ENCODE measurements around the gene TH.
A peak's percentile ranks its signal among the peaks of the same experiment; 100 is the strongest.
"Not testable (repeated sequence)": the region's sequence is repeated elsewhere in the genome, so short reads cannot be mapped to it uniquely, and the experiment has no call there.

Gene TH

DNA sequence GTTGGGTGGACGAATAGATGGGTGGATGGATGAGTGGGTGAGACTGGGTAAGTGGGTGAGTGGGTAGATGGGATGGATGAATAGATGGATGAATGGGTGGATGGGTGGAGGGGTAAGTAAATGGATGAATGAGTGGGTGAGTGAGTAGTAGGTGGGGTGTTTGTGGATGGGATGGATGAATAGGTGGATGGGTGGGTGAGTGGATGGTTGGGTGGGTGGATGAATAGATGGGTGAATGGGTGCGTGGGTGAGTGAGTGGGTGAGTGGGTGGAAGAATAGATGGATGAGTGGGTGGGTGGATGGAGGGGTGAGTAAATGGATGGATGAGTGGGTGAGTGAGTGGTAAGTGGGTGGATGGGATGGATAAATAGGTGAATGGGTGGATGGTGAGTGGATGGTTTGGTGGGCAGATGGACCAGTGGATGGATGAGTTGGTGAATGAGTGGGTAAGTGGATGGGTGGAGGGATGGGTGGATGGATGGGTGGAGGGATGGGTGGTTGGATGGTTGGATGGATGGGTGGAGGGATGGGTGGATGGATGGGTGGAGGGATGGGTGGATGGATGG lies 45.0 kb downstream of the TH start:
- no peak overlapping the region for H3K27ac ChIP-seq
- no peak for TF ChIP-seq ZFX (IDR thresholded peaks at IDR 0.05; ENCODE audit: borderline replicate concordance)
- TF ChIP-seq CTCF (IDR thresholded peaks at IDR 0.05), result no peak

DNA sequence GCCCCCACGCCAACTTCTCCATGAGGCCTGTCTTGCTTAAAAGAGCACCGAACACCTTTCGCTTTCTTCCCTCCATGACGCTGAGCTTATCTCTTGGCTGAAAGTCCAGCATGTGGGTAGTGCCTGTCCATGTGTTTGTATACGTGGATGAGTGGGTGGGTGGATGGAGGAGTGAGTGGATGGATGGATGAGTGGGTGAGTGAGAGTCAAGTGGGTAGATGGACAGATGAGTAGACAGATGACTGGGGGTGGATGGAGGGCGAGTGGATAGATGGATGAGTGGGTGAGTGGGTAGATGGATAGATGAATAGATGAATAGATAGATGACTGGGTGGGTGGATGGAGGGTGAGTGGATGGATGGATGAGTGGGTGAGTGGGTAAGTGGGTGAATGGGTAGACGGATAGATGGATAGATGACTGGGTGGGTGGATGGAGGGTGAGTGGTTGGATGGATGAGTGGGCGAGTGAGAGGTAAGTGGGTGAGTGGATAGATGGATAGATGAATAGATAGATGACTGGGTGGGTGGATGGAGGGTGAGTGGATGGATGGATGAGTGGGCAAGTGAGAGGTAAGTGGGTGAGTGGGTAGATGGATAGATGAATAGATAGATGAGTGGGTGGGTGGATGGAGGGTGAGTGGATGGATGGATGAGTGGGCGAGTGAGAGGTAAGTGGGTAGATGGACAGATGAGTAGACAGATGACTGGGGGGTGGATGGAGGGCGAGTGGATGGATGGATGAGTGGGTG lies 46.7 kb downstream of the TH start:
- not testable (repeated sequence) for H3K27ac ChIP-seq

DNA sequence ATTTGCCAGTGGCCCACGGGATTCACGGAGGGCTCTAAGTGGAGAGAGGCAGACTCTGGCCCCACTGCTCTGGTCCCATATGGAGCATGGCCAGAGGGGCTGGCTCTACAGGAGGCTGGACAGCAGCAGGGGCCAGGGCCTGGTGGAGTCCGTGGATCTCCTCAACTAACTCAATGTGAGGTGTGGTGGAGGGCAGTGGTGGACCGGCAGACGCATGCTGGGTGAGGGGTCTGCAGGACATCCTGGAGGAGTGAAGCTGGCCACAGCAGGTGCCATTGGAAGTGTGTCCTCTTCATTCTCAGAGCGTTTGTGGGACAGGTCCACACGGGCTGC lies 48.0 kb downstream of the TH start:
- no peak for TF ChIP-seq ZFX (IDR thresholded peaks at IDR 0.05; ENCODE audit: borderline replicate concordance)
- no peak for TF ChIP-seq CTCF (IDR thresholded peaks at IDR 0.05)
- H3K27ac ChIP-seq, result no peak overlapping the region

DNA sequence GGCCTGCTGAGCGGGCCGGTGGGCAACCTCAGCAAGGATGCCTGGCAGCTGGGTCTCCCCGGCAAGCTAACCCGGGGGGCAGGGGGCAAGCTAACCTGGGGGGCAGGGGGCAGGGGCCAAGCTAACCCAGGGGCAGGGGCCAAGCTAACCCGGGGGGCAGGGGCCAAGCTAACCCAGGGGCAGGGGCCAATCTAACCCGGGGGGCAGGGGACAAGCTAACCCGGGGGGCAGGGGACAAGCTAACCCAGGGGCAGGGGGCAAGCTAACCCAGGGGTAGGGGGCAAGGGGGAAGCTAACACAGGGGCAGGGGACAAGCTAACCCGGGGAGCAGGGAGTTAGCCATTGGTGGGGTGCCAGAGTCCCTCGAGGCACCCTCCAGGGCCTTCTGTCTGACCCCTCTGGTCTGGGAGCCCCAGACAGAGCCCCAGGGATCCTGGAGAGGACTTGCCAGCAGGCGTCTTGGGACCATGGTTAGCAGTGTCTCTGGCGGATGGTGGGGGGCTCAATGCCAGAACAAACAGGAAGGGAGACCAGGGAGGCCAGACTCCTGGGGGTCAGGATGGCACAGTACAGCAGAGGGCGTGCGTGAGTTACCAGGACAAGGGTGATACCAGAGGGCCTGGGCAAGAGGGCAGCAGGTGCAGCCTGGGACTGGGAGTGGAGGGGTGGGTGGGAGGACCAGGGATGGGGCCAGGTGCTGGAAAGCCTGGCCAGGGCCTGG lies 48.5 kb downstream of the TH start:
- TF ChIP-seq ZFX (IDR thresholded peaks at IDR 0.05; ENCODE audit: borderline replicate concordance), result no peak
- peak; percentile 35; the same call in 1 of the 2 replicates for TF ChIP-seq CTCF (IDR thresholded peaks at IDR 0.05)
- H3K27ac ChIP-seq, result no peak overlapping the region

DNA sequence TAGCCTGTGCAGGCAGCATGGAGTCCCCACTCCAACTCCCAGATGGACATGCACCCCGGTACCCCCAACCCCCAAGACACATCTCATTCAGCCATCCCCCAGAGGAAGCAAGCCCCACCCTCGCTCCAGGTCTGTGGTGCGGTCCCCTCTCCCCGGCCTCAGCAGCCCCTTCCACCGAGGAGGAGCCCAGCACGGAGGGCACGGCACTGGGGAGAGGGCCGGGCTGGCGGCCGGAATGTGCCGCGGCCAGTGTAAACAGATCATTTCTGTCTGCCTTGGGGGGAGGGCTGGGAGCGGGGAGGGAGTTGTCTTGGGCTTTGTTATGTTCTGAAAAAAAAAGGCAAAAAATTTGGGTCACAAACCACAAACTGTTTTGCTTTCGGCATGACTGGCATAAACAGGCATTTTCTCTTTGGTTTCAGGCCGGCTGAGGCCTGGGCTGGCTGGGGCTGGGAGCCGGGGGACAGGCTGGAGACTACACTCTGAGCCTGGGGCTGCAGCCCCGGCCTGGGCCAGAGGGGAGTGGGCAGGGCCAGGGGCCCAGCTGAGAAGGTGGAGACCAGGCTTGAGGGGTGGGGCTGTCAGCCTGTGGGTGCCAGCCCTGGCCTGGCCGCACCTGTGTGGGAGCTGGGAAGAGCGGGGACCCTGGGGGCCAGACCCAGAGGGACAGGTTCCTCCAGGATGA lies 49.3 kb downstream of the TH start:
- no peak overlapping the region for H3K27ac ChIP-seq
- TF ChIP-seq ZFX (IDR thresholded peaks at IDR 0.05; ENCODE audit: borderline replicate concordance), result no peak
- no peak for TF ChIP-seq CTCF (IDR thresholded peaks at IDR 0.05)

DNA sequence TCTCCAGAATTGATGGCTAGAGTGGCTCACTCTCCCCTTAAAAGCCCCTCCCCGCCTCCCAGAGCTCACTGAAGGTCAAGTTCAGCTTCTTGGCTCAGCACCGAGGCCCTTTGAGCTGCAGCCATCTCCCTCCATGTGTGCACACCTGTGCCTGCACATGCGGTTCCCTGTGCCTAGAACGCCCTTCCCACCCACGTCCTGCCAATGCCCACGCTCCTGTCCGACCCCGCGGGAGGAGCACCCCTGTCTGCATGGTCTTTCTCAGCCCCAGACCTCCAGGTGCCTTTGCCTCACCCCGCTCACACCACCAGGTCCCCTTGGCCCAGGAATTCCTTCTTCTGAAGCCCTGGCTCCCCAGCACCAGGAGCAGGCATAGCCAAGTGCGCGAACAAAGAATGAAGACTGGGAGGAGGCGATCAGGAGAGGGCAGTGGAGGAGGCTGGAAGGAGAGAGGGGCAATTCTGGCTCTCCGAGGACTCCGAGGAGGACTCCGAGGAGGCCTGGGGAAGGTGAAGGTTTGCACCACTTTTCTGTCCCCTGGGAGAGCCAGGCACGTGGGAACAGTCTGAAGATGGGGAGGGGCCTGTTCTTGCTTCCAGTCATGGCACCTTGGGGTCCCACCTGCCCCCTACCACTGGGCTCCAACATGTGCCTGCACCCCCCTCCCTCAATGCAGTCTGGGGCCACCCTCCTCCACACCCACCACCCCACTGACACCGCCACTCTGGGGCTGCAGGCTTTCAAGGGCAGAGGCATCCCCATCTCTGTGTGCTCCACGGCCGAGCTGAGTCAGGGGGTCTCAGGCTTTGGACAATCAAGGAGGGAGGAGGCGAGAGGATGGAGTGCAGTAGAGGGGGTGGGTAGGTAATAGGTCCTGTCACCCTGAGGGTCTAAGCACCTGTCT lies 50.1 kb downstream of the TH start:
- H3K27ac ChIP-seq, result no peak overlapping the region
- no peak for TF ChIP-seq CTCF (IDR thresholded peaks at IDR 0.05)
- TF ChIP-seq ZFX (IDR thresholded peaks at IDR 0.05; ENCODE audit: borderline replicate concordance), result no peak
